Upper lobe of left lung (tissue), 4 donors: ENCODE measurements around the gene CHSY3.

Experiments
- EP300 ChIP-seq, 4 donors: sonication (generic); formaldehyde crosslinking; IDR thresholded peaks; one replicate each; pipeline ENCODE4 v1.5.1; 2017; ENCODE audit warnings: antibody characterized with exemption in 4 of 4, control low read depth in 2 of 4
- POLR2A ChIP-seq, 4 donors: fragments of 450-650 bp; IDR thresholded peaks; one replicate each; pipeline ENCODE4 v1.5.1; 2016 to 2017; ENCODE audit warnings: antibody characterized with exemption in 4 of 4, mild to moderate bottlenecking in 2 of 4
- TF ChIP-seq, protein P1 (sequence below), 6 experiments: fragments of 450-650 bp in 4 of 6; fragments of 200-600 bp in 2 of 6; sonication (generic) in 2 of 6; IDR thresholded peaks; one replicate each; pipeline ENCODE4 v1.5.1; 2016 to 2019; ENCODE audit warnings: antibody characterized with exemption in 6 of 6

DNA sequence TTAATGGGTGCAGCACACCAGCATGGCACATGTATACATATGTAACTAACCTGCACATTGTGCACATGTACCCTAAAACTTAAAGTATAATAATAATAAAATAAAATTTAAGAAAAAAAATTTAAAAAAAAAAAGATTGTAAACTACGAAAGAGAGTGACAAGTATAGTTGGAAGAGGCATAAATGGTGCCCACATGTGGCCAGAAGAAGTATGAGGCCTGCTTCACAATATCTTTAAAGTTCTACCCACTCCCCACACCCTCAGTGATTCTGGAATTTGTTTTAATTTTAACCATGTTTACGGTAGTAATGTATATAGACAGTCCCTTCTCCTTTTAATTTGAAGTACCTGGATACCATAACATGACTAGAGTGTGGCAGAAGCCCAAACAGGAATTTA, 172.7 kb downstream of the CHSY3 start:
- TF ChIP-seq, protein P1, sequence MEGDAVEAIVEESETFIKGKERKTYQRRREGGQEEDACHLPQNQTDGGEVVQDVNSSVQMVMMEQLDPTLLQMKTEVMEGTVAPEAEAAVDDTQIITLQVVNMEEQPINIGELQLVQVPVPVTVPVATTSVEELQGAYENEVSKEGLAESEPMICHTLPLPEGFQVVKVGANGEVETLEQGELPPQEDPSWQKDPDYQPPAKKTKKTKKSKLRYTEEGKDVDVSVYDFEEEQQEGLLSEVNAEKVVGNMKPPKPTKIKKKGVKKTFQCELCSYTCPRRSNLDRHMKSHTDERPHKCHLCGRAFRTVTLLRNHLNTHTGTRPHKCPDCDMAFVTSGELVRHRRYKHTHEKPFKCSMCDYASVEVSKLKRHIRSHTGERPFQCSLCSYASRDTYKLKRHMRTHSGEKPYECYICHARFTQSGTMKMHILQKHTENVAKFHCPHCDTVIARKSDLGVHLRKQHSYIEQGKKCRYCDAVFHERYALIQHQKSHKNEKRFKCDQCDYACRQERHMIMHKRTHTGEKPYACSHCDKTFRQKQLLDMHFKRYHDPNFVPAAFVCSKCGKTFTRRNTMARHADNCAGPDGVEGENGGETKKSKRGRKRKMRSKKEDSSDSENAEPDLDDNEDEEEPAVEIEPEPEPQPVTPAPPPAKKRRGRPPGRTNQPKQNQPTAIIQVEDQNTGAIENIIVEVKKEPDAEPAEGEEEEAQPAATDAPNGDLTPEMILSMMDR (IDR thresholded peaks at IDR 0.05) = no peak
- no peak for TF ChIP-seq EP300 (IDR thresholded peaks at IDR 0.05)
- TF ChIP-seq POLR2A (IDR thresholded peaks at IDR 0.05) = no peak
